Peyer's patch (tissue), 4 donors: Measurements from ENCODE around the gene CACYBP. TPM values are rescaled to one million over a fixed set of nuclear protein-coding genes. Genes with fewer than 3 reads are reported as not detected.

Experiments used
- DNase-seq, 3 donors: peaks; one replicate each; pipeline ENCODE4 v3.0.0-alpha.2; 2017 to 2019
- H3K27ac ChIP-seq, 4 donors: fragments of 200-600 bp; sonication (generic); one replicate each; pipeline ENCODE4 v1.5.1; 2016 to 2019
- H3K27me3 ChIP-seq, 2 donors: fragments of 200-600 bp; sonication (generic); one replicate each; pipeline ENCODE4 v1.5.1; 2019
- H3K36me3 ChIP-seq, 3 donors: fragments of 200-600 bp; sonication (generic); one replicate each; pipeline ENCODE4 v1.5.1; 2016 to 2019
- H3K4me1 ChIP-seq, 4 donors: fragments of 200-600 bp; sonication (generic); one replicate each; pipeline ENCODE4 v1.5.1; 2016 to 2019
- H3K4me3 ChIP-seq, 4 donors: fragments of 200-600 bp; sonication (generic); 1 replicate in 3 of 4; 2 replicates in 1 of 4; pipeline ENCODE4 v1.5.1; 2016 to 2019; ENCODE audit warnings: mild to moderate bottlenecking in 1 of 4
- H3K9me3 ChIP-seq, 4 donors: fragments of 200-600 bp; sonication (generic); one replicate each; pipeline ENCODE4 v1.5.1; 2016 to 2019; ENCODE audit warnings: mild to moderate bottlenecking in 1 of 4
- POLR2A ChIP-seq, 2 donors: fragments of 450-650 bp; IDR thresholded peaks; one replicate each; pipeline ENCODE4 v1.5.1; 2017; ENCODE audit warnings: antibody characterized with exemption in 2 of 2, mild to moderate bottlenecking in 2 of 2, moderate library complexity in 2 of 2
- total RNA-seq, 4 donors: library from RNA; depleted of rRNA; stranded (reverse); fragments of >200 nt; gene quantifications; one replicate each; pipeline ENCODE4 v1.1.0, GENCODE V29; 2016
- TF ChIP-seq, protein P1 (sequence below), 6 experiments: fragments of 450-650 bp in 4 of 6; fragments of 200-600 bp in 2 of 6; sonication (generic) in 1 of 6; IDR thresholded peaks; one replicate each; pipeline ENCODE4 v1.5.1; 2017 to 2019; ENCODE audit warnings: antibody characterized with exemption in 6 of 6, mild to moderate bottlenecking in 3 of 6, moderate library complexity in 1 of 6

CACYBP gene
- total RNA-seq, 4 donors from 2014 or later, result 15.3 to 139 (median 89.6) TPM

GRCh38 chr1:174988986-174989385 is 10.8 kb upstream of the CACYBP start:
- peak overlapping the region in 1 of 4 donors; percentile 57 for H3K27ac ChIP-seq
- H3K4me3 ChIP-seq, result no peak overlapping the region
- no peaks in the 10 kb centered on the region for H3K27me3 ChIP-seq
- no peaks in the 10 kb centered on the region for H3K9me3 ChIP-seq
- peaks cover 0 to 9% (median 2%) of the 10 kb centered on the region in 4 donors for H3K4me1 ChIP-seq
- TF ChIP-seq POLR2A (IDR thresholded peaks at IDR 0.05), result no peak
- TF ChIP-seq, protein P1, sequence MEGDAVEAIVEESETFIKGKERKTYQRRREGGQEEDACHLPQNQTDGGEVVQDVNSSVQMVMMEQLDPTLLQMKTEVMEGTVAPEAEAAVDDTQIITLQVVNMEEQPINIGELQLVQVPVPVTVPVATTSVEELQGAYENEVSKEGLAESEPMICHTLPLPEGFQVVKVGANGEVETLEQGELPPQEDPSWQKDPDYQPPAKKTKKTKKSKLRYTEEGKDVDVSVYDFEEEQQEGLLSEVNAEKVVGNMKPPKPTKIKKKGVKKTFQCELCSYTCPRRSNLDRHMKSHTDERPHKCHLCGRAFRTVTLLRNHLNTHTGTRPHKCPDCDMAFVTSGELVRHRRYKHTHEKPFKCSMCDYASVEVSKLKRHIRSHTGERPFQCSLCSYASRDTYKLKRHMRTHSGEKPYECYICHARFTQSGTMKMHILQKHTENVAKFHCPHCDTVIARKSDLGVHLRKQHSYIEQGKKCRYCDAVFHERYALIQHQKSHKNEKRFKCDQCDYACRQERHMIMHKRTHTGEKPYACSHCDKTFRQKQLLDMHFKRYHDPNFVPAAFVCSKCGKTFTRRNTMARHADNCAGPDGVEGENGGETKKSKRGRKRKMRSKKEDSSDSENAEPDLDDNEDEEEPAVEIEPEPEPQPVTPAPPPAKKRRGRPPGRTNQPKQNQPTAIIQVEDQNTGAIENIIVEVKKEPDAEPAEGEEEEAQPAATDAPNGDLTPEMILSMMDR (IDR thresholded peaks at IDR 0.05), result no peak
- H3K36me3 ChIP-seq, result peaks cover 0 to 12% (median 0%) of the 10 kb centered on the region in 3 donors
- DNase-seq, result no peak

DNA sequence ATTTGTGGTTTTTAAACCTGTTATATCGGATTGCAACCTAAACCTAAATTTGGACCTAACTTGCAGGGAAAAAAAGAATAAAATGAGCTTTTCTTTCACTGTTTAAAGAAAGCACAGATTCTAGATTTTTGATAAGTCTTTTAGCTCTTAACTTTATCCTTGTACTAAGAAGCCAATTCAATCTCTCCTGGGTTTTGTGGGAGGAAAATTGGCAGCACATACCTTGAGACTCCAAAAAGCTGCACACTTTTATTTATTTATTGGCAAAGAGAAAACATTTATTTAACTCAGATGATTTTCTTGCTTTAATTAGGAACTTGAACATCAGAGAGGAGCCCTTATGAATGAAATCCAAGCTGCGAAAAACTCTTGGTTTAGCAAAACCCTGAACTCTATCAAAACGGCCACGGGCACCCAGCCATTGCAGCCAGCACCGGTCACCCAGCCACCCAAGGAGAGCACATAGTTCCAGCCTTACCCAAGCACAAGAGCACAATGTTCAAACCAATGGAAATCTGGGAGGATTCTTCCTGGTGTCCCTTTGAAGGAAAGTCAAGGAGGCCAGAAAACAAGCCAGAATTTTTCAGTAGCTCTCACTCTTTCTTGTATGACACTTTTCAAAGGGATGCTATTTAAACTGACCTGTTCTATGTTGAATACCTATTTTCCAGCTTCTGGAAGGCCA is 10.1 kb upstream of the CACYBP start:
- Histone ChIP-seq H3K4me1 (peaks cover 0 to 9% (median 2%) of the 10 kb centered on the region in 4 donors), H3K27ac (peak overlapping the region; percentile 55 to 82 (median 69)), H3K36me3 (peaks cover 0 to 12% (median 0%) of the 10 kb centered on the region in 3 donors), H3K9me3 (no peaks in the 10 kb centered on the region), H3K4me3 (peak overlapping the region in 2 of 4 donors; percentile 47 to 60), H3K27me3 (no peaks in the 10 kb centered on the region)
- DNase-seq, result no peak
- TF ChIP-seq, protein P1 (IDR thresholded peaks at IDR 0.05), result no peak
- TF ChIP-seq POLR2A (IDR thresholded peaks at IDR 0.05), result no peak

GRCh38 chr1:174990382-174990999 is 9.3 kb upstream of the CACYBP start:
- DNase-seq, result no peak

DNA sequence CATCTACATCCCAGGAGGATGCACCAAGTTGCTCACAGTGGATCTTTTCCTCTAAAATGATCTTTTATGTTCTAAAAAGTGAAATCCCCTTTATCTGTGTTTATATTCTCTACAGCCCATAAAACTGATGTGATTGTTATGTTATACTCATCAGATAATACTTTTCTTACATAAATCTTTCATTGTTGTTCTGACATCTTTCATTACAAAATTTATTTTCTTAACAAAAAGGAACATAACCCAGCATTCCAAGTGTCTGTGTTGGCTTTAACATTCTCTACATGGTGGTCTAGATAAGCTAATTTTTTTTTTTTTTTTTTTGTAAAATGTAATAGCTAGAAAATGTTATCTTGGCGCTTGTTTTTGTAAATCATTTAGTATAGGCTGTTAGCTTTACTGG is 8.3 kb upstream of the CACYBP start:
- Histone ChIP-seq H3K9me3 (no peaks in the 10 kb centered on the region), H3K36me3 (peaks cover 0 to 4% (median 0%) of the 10 kb centered on the region in 3 donors), H3K27me3 (no peaks in the 10 kb centered on the region), H3K4me3 (no peak overlapping the region), H3K27ac (no peak overlapping the region), H3K4me1 (peaks cover 0 to 9% (median 2%) of the 10 kb centered on the region in 4 donors)
- DNase-seq, result no peak
- TF ChIP-seq POLR2A (IDR thresholded peaks at IDR 0.05), result no peak
- TF ChIP-seq, protein P1 (IDR thresholded peaks at IDR 0.05), result no peak

More at GRCh38 chr1:174990382-174990999, 9.3 kb upstream of the CACYBP start:
- H3K4me1 ChIP-seq, result peaks cover 0 to 9% (median 2%) of the 10 kb centered on the region in 4 donors
- peaks cover 0 to 12% (median 0%) of the 10 kb centered on the region in 3 donors for H3K36me3 ChIP-seq
- no peaks in the 10 kb centered on the region for H3K9me3 ChIP-seq
- TF ChIP-seq, protein P1 (IDR thresholded peaks at IDR 0.05), result peak in 1 of 6 experiments; percentile 9
- no peak for TF ChIP-seq POLR2A (IDR thresholded peaks at IDR 0.05)
- H3K4me3 ChIP-seq, result peak overlapping the region; percentile 31 to 60 (median 40)
- H3K27ac ChIP-seq, result peak overlapping the region; percentile 55 to 82 (median 69)
- H3K27me3 ChIP-seq, result no peaks in the 10 kb centered on the region

- H3K4me1 ChIP-seq, result peaks cover 0 to 3% (median 0%) of the 10 kb centered on the region in 4 donors
- no peak for TF ChIP-seq POLR2A (IDR thresholded peaks at IDR 0.05)
- TF ChIP-seq, protein P1 (IDR thresholded peaks at IDR 0.05), result no peak
- no peaks in the 10 kb centered on the region for H3K36me3 ChIP-seq
- no peak for DNase-seq
- no peaks in the 10 kb centered on the region for H3K9me3 ChIP-seq
- H3K27me3 ChIP-seq, result no peaks in the 10 kb centered on the region
- no peak overlapping the region for H3K27ac ChIP-seq
- no peak overlapping the region for H3K4me3 ChIP-seq
Observed at GRCh38 chr1:174995121-174995520, 4.6 kb upstream of the CACYBP start.
